GM12891 (cell line): ENCODE measurements around the gene LRIG1.

Source experiments
- DNase-seq: peaks from one replicate; pipeline ENCODE4 v3.0.0; 2011; ENCODE audit warnings: low spot score; ENCODE audit not compliant: insufficient read length
- FAIRE-seq: peaks from 2 replicates; lab custom pipeline; 2011; peaks lifted over from hg19 to GRCh38; lab: Jason Lieb, UNC
- PAX5 ChIP-seq: IDR thresholded peaks from 2 replicates; pipeline ENCODE4 v1.6.1; 2011; ENCODE audit warnings: low read length, moderate library complexity, mild to moderate bottlenecking; ENCODE audit not compliant: insufficient read depth, severe bottlenecking
- POLR2A ChIP-seq: IDR thresholded peaks from 2 replicates; pipeline ENCODE4 v1.6.1; 2011; ENCODE audit warnings: low read depth, low read length, control low read depth
- POLR2AphosphoS5 ChIP-seq: IDR thresholded peaks from 2 replicates; pipeline ENCODE4 v1.6.1; 2011; ENCODE audit warnings: low read depth, low read length, control low read depth
- POU2F2 ChIP-seq: IDR thresholded peaks from 2 replicates; pipeline ENCODE4 v1.6.1; 2011; ENCODE audit warnings: low read depth, mild to moderate bottlenecking, control low read depth, low read length, moderate library complexity
- SPI1 ChIP-seq: IDR thresholded peaks from 2 replicates; pipeline ENCODE4 v1.6.1; 2011; ENCODE audit warnings: low read depth, low read length, control low read depth
- TAF1 ChIP-seq: IDR thresholded peaks from 2 replicates; pipeline ENCODE4 v1.6.1; 2011; ENCODE audit warnings: low read depth, low read length, control low read depth

Gene LRIG1

DNA sequence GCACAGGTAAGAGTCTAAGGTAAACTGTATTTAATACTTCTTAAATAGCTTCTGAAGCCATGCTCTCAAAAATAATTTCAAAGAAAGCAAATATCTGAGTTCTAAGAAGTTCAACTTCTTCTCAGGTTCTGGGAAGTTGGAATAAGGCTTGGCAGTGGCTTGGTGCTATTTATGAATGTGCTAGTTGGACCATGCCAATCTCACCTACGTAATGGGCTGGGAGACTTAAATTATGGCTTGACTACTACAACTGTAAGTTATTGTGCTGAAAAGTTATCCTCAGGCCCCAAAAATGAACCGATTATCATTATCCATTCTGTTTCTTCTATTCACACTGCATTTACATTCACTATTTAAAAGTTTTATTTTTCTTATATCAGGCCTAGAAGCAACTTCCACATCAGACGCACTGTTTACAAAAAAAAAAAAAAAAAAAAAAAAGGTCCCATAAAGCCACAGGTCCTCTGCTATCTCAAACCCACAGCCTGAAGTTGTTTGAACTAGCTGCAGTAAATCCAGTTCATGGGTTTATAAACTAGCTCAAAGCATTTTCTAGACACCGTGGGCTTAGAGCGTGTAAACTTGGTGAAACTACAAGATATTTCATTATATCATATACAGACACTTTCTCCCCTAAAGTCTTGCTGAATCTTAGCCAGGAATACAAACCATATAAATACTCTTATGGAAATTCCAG lies 3.4 kb downstream of the LRIG1 start:
- FAIRE-seq (no peak), DNase-seq (no peak)
- no peak for TF ChIP-seq TAF1
- TF ChIP-seq SPI1 = no peak

DNA sequence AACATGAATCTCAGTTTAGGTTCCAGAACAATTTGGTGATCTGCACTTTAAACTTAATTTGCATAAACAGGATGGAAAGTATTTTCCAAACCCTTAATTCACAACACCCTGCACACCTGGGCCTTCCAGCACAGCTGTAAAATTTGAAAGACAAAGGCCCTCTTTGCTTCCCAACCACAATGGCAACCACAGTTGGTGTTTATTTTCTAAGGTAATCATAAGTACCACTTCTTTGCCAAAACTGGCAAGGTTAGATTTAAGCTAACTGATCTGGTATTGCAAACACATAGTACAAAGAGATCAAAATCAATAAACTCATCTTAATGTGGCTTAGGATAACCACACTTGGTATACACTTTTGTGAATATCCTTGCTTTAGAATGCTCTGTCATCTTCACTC lies 4.1 kb downstream of the LRIG1 start:
- TF ChIP-seq SPI1 = no peak
- no peak for TF ChIP-seq POLR2AphosphoS5
- TF ChIP-seq POU2F2 = no peak
- no peak for TF ChIP-seq POLR2A
- TF ChIP-seq TAF1 = no peak
- TF ChIP-seq PAX5 = no peak
- DNase-seq (no peak), FAIRE-seq (no peak)

- FAIRE-seq (no peak), DNase-seq (no peak)
- no peak for TF ChIP-seq POLR2A
- TF ChIP-seq PAX5 = no peak
These were observed 4.5 kb downstream of the LRIG1 start for GRCh38 chr3:66496301-66496700.

DNA sequence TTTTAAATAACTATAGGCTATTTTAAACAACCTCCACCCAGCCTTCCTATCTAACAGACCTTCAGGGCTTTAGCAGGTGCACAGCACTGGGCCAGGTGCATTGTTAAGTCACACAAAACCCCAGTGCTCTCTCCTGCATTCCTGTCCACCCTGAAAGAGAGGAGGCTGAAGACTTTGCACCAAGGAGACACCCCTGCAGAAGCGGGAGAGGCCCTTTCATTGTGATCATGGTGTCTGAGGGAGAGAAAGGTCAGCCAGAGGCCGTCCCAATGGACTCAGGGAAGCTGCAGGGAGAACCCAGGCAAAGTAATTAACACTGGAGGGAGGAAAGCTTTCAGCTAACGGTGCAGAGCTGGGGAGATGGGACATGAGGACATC lies 5.2 kb downstream of the LRIG1 start:
- FAIRE-seq (no peak), DNase-seq (no peak)
- TF ChIP-seq PAX5 (no peak), POLR2AphosphoS5 (no peak), POLR2A (no peak), TAF1 (no peak), POU2F2 (no peak), SPI1 (no peak)

- FAIRE-seq = no peak
- no peak for DNase-seq
- no peak for TF ChIP-seq TAF1
These were observed 5.7 kb downstream of the LRIG1 start for GRCh38 chr3:66494959-66495667.

- no peak for TF ChIP-seq PAX5
- no peak for TF ChIP-seq POLR2A
- no peak for TF ChIP-seq SPI1
- no peak for TF ChIP-seq POU2F2
- TF ChIP-seq POLR2AphosphoS5 = no peak
- no peak for TF ChIP-seq TAF1
- DNase-seq (no peak), FAIRE-seq (no peak)
These were observed 7.2 kb downstream of the LRIG1 start for GRCh38 chr3:66493458-66494099.

DNA sequence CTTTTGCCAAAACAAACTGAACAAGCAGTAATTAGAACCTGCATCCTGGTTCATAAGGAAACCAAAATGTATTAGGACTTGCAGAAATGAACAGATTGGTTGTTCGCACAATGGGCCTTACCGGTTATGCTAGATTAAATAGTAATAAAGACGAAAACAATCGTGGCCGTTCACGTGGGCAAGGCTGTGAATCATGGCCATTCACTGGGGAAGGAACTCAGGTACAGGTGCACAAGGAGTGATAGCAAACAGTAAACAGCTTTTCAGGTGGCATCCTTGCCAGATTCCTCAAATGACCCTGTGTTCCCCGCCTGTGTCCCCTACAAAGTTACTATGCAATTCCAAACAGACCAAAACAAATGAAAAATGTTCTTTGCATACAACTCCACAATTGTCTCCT lies 8.2 kb downstream of the LRIG1 start:
- TF ChIP-seq POLR2AphosphoS5 (no peak), POLR2A (no peak), SPI1 (no peak), TAF1 (no peak), POU2F2 (no peak), PAX5 (no peak)
- DNase-seq = no peak
- no peak for FAIRE-seq

DNA sequence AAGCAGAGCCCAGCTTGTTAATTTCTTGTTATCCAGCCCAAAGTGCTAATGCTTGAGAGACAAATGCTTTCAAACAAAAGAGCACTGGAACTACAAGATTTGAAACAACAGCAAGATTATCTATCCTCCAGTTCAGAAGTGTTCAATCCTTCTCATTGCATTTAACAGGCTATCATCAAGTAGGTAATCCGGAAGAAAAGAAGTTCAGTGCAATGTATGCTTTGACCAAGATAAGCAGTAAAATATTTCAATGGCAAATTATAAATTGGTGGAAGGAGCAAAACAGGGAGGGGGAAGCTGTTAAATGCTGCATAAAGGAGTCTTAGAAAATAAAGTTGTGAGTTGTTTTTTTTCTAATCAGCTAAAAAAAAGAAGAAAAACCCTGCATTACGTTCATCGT lies 8.8 kb downstream of the LRIG1 start:
- DNase-seq (no peak), FAIRE-seq (no peak)
- TF ChIP-seq SPI1 (no peak), POLR2A (no peak), TAF1 (no peak), PAX5 (no peak), POU2F2 (no peak), POLR2AphosphoS5 (no peak)

DNA sequence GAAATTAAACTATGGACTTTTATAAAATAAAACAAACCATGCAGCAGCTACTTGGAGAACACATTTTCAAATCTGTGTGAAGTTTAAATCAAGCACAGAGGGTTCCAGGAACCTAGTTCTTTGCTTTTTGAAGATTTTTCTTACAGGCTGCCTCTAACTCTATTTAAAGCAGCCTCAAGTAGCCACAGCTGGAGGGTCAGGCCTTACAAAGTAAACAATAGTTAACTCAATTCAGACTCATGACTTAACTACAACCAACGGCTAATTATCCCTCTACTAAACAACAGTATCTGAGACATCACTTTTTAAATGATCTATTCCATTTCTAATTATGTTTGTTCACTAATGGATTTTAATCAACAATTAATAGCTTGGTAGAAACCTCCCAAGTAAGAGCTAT lies 9.8 kb downstream of the LRIG1 start:
- TF ChIP-seq POLR2A (no peak), POU2F2 (no peak)
- FAIRE-seq (no peak), DNase-seq (no peak)

GRCh38 chr3:66490214-66490613 lies 10.6 kb downstream of the LRIG1 start:
- DNase-seq = no peak
- FAIRE-seq = peak; percentile 45
- no peak for TF ChIP-seq POLR2A
- no peak for TF ChIP-seq POLR2AphosphoS5
- TF ChIP-seq TAF1 = no peak
- TF ChIP-seq POU2F2 = no peak
- TF ChIP-seq SPI1 = no peak
- no peak for TF ChIP-seq PAX5

- peak; percentile 48 for FAIRE-seq
- DNase-seq = no peak
- TF ChIP-seq POU2F2 (no peak), POLR2A (no peak), PAX5 (no peak), POLR2AphosphoS5 (no peak), TAF1 (no peak), SPI1 (no peak)
These were observed 11.2 kb downstream of the LRIG1 start for GRCh38 chr3:66489581-66489980.
